Mesendoderm (in vitro differentiated cells): Measurements from ENCODE around the gene POLD4. TPM values are rescaled to one million over a fixed set of nuclear protein-coding genes. Genes with fewer than 3 reads are reported as not detected.
"Not testable (repeated sequence)": the region's sequence is repeated elsewhere in the genome, so short reads cannot be mapped to it uniquely, and the experiment has no call there.

Experiments
- DNase-seq: peaks from one replicate; pipeline ENCODE4 v3.0.0; 2013
- H2AK5ac ChIP-seq: 2 replicates; pipeline ENCODE4 v1.6.1; 2013; ENCODE audit warnings: low read length, inconsistent platforms
- H2BK120ac ChIP-seq: 2 replicates; pipeline ENCODE4 v1.6.1; 2013; ENCODE audit warnings: low read depth, mild to moderate bottlenecking, low read length, moderate library complexity, mixed read lengths
- H2BK15ac ChIP-seq: replicated peaks from 2 replicates; pipeline ENCODE4 v1.6.1; 2013; ENCODE audit warnings: low read depth, mild to moderate bottlenecking, moderate library complexity
- H2BK5ac ChIP-seq: 2 replicates; pipeline ENCODE4 v1.6.1; 2013; ENCODE audit warnings: low read length, inconsistent platforms
- H3K18ac ChIP-seq: 2 replicates; pipeline ENCODE4 v1.6.1; 2013; ENCODE audit warnings: mild to moderate bottlenecking, low read length, mixed read lengths
- H3K23ac ChIP-seq: one replicate; pipeline ENCODE4 v1.6.1; 2013; ENCODE audit warnings: low read length
- H3K27ac ChIP-seq: 2 replicates; pipeline ENCODE4 v1.5.1; 2013; ENCODE audit warnings: low read depth, mild to moderate bottlenecking, inconsistent platforms, low read length, moderate library complexity
- H3K27me3 ChIP-seq: 2 replicates; pipeline ENCODE4 v1.6.1; 2013; ENCODE audit warnings: low read length, control low read depth, mild to moderate bottlenecking, inconsistent platforms; ENCODE audit not compliant: insufficient read depth, poor library complexity
- H3K36me3 ChIP-seq: 2 replicates; pipeline ENCODE4 v1.6.1; 2013; ENCODE audit warnings: low read length, inconsistent platforms; ENCODE audit not compliant: control insufficient read depth, insufficient read depth
- H3K4ac ChIP-seq: one replicate; pipeline ENCODE4 v1.6.1; 2013; ENCODE audit warnings: low read depth, mild to moderate bottlenecking, low read length, moderate library complexity
- H3K4me1 ChIP-seq: 2 replicates; pipeline ENCODE4 v1.6.1; 2013; ENCODE audit warnings: low read depth, low read length, inconsistent platforms; ENCODE audit not compliant: control insufficient read depth
- H3K4me2 ChIP-seq: 2 replicates; pipeline ENCODE4 v1.6.1; 2013; ENCODE audit warnings: low read length
- H3K4me3 ChIP-seq: 2 replicates; pipeline ENCODE4 v1.5.1; 2013; ENCODE audit warnings: mild to moderate bottlenecking, low read length
- H3K56ac ChIP-seq: one replicate; pipeline ENCODE4 v1.6.1; 2013; ENCODE audit warnings: low read length
- H3K79me1 ChIP-seq: 2 replicates; pipeline ENCODE4 v1.6.1; 2013; ENCODE audit warnings: low read length, inconsistent platforms
- H3K79me2 ChIP-seq: 2 replicates; pipeline ENCODE4 v1.6.1; 2013; ENCODE audit warnings: mild to moderate bottlenecking, low read length; ENCODE audit not compliant: control insufficient read depth, insufficient read depth
- H3K9ac ChIP-seq: 2 replicates; pipeline ENCODE4 v1.6.1; 2013; ENCODE audit warnings: low read length, inconsistent platforms
- H4K5ac ChIP-seq: one replicate; pipeline ENCODE4 v1.6.1; 2013; ENCODE audit warnings: low read length
- H4K8ac ChIP-seq: one replicate; pipeline ENCODE4 v1.6.1; 2013; ENCODE audit warnings: low read depth, mild to moderate bottlenecking, control low read depth, low read length, moderate library complexity
- WGBS: extraction: QIAGEN DNeasy Blood & Tissue Kit; methylation state at CpG from one replicate; pipeline ENCODE4 v1.1.7; 2013; ENCODE audit warnings: low lambda C conversion rate, missing lambda C conversion rate; ENCODE audit not compliant: insufficient coverage; ENCODE audit errors: extremely low coverage; 5-methylcytosine and 5-hydroxymethylcytosine counted together
- polyA plus RNA-seq, 2 experiments: library from polyadenylated mRNA; stranded (reverse); fragments of 200-250 nt; gene quantifications; one replicate each; pipeline ENCODE4 v1.2.3, GENCODE V29; 2013

POLD4 gene
- 16.0 TPM for polyA plus RNA-seq (2013, experiment 1 of 2)
- 16.4 TPM for polyA plus RNA-seq (2013, experiment 2 of 2)

- peak within 1 kb of the TSS; percentile 28 for H3K4ac ChIP-seq
- H3K23ac ChIP-seq = no peak within 1 kb of the TSS
- peak within 1 kb of the TSS; percentile 49 for H2AK5ac ChIP-seq
- no peak within 1 kb of the TSS for H2BK120ac ChIP-seq
- H3K9ac ChIP-seq = peak within 1 kb of the TSS; percentile 76
- peaks cover 12% of the 10 kb centered on the region for H3K4me1 ChIP-seq
- H3K36me3 ChIP-seq = no peaks in the 10 kb centered on the region
- DNase-seq = peak; percentile 97
- H3K79me1 ChIP-seq = no peaks in the 10 kb centered on the region
- H3K56ac ChIP-seq = peak within 1 kb of the TSS; percentile 86
- H3K79me2 ChIP-seq = no peaks in the 10 kb centered on the region
- H3K18ac ChIP-seq = peak within 1 kb of the TSS; percentile 42
- peak within 1 kb of the TSS; percentile 71 for H2BK5ac ChIP-seq
- no CpG with 5 or more reads among the region's 37 CpGs for WGBS
- no peak within 1 kb of the TSS for H2BK15ac ChIP-seq
- peak within 1 kb of the TSS; percentile 89 for H3K27ac ChIP-seq
- no peak within 1 kb of the TSS for H4K5ac ChIP-seq
- H3K27me3 ChIP-seq = no peaks in the 10 kb centered on the region
- H4K8ac ChIP-seq = no peak within 1 kb of the TSS
- H3K4me2 ChIP-seq = peak within 1 kb of the TSS; percentile 88
- H3K4me3 ChIP-seq = peak within 1 kb of the TSS; percentile 54
Measured at GRCh38 chr11:67353317-67354074, at the start of gene POLD4. TSS of gene POLD4 (minus strand) at chr11:67353546. CDS start at chr11:67353399, 147 bp downstream.

- not testable (repeated sequence) for H3K4ac ChIP-seq, H4K8ac ChIP-seq, H3K23ac ChIP-seq, H3K9ac ChIP-seq, H3K18ac ChIP-seq, H3K27me3 ChIP-seq, H3K36me3 ChIP-seq, DNase-seq, H3K27ac ChIP-seq, H2BK120ac ChIP-seq, H3K4me2 ChIP-seq, H3K4me1 ChIP-seq, H2BK5ac ChIP-seq, H3K4me3 ChIP-seq, H2AK5ac ChIP-seq, H2BK15ac ChIP-seq, H4K5ac ChIP-seq
- H3K79me2 ChIP-seq = peaks cover 17% of the 10 kb centered on the region
- peaks cover 14% of the 10 kb centered on the region for H3K79me1 ChIP-seq
- H3K56ac ChIP-seq = peak overlapping the region; percentile 15
- no CpG with 5 or more reads among the region's 9 CpGs for whole genome bisulfite sequencing
Measured at GRCh38 chr11:67403085-67403484, 49.7 kb upstream of the POLD4 start.

GRCh38 chr11:67402192-67402839, 49.0 kb upstream of the POLD4 start:
- H2BK15ac ChIP-seq, H3K23ac ChIP-seq, H3K4ac ChIP-seq, H3K36me3 ChIP-seq, H4K8ac ChIP-seq, H3K27me3 ChIP-seq, H2AK5ac ChIP-seq, H2BK120ac ChIP-seq, H3K4me1 ChIP-seq, DNase-seq, H3K4me3 ChIP-seq, H4K5ac ChIP-seq: not testable (repeated sequence)
- Histone ChIP-seq H2BK5ac (peak overlapping the region; percentile 78), H3K18ac (peak overlapping the region; percentile 65), H3K79me2 (peaks cover 17% of the 10 kb centered on the region), H3K56ac (peak overlapping the region; percentile 93), H3K9ac (peak overlapping the region; percentile 71), H3K27ac (peak overlapping the region; percentile 56), H3K4me2 (peak overlapping the region; percentile 43), H3K79me1 (peaks cover 14% of the 10 kb centered on the region)
- WGBS = no CpG with 5 or more reads among the region's 19 CpGs

GRCh38 chr11:67401495-67402191, 48.3 kb upstream of the POLD4 start, which contains the start of gene PPP1CA:
TSS of gene PPP1CA (minus strand) at chr11:67401858. CDS start at chr11:67401782, 76 bp downstream.
- Histone ChIP-seq H2BK120ac (no peak within 1 kb of the TSS), H2BK15ac (no peak within 1 kb of the TSS), H3K79me2 (peaks cover 17% of the 10 kb centered on the region), H3K27ac (peak within 1 kb of the TSS; percentile 91), H2BK5ac (peak within 1 kb of the TSS; percentile 78), H3K4me1 (peaks cover 5% of the 10 kb centered on the region), H3K36me3 (peaks cover 9% of the 10 kb centered on the region), H3K4me3 (peak within 1 kb of the TSS; percentile 70), H4K5ac (no peak within 1 kb of the TSS), H3K23ac (peak within 1 kb of the TSS; percentile 29), H3K4ac (peak within 1 kb of the TSS; percentile 19), H2AK5ac (peak within 1 kb of the TSS; percentile 30), H3K79me1 (peaks cover 14% of the 10 kb centered on the region), H3K56ac (peak within 1 kb of the TSS; percentile 93), H3K4me2 (peak within 1 kb of the TSS; percentile 84), H3K9ac (peak within 1 kb of the TSS; percentile 89), H4K8ac (no peak within 1 kb of the TSS), H3K27me3 (no peaks in the 10 kb centered on the region), H3K18ac (peak within 1 kb of the TSS; percentile 94)
- peak; percentile 91 for DNase-seq
- no CpG with 5 or more reads among the region's 73 CpGs for WGBS

GRCh38 chr11:67400942-67401494, 47.7 kb upstream of the POLD4 start:
- H4K8ac ChIP-seq = no peak overlapping the region
- H3K27ac ChIP-seq = peak overlapping the region; percentile 91
- H2BK15ac ChIP-seq = no peak overlapping the region
- peaks cover 14% of the 10 kb centered on the region for H3K79me1 ChIP-seq
- peak overlapping the region; percentile 83 for H3K56ac ChIP-seq
- no peaks in the 10 kb centered on the region for H3K27me3 ChIP-seq
- peak overlapping the region; percentile 70 for H3K4me3 ChIP-seq
- peak overlapping the region; percentile 19 for H3K4ac ChIP-seq
- peak overlapping the region; percentile 89 for H3K9ac ChIP-seq
- H3K4me2 ChIP-seq = peak overlapping the region; percentile 84
- peak overlapping the region; percentile 29 for H3K23ac ChIP-seq
- H3K79me2 ChIP-seq = peaks cover 17% of the 10 kb centered on the region
- no peak overlapping the region for H4K5ac ChIP-seq
- no peak for DNase-seq
- H2BK5ac ChIP-seq = no peak overlapping the region
- H3K18ac ChIP-seq = peak overlapping the region; percentile 94
- WGBS = no CpG with 5 or more reads among the region's 27 CpGs
- no peak overlapping the region for H2BK120ac ChIP-seq
- H3K36me3 ChIP-seq = peaks cover 9% of the 10 kb centered on the region
- H3K4me1 ChIP-seq = peaks cover 8% of the 10 kb centered on the region
- peak overlapping the region; percentile 30 for H2AK5ac ChIP-seq
